Activated T-cell treated with anti-CD3 and anti-CD28 coated beads, Interleukin-2, amount 50 U/mL, for 72 hours (primary cell): Measurements from ENCODE around the gene KCNT1. TPM values are rescaled to one million over a fixed set of nuclear protein-coding genes. Genes with fewer than 3 reads are reported as not detected.

Experiments
- ATAC-seq, 2 donors: fragments of 150-1000 bp; cut with Tn5 transposase; replicated peaks in 1 of 2; 2 replicates each; pipeline ENCODE4 v1.10.0; 2021; ENCODE audit warnings: moderate library complexity in 2 of 2, mild to moderate bottlenecking in 1 of 2
- DNase-seq, 2 donors: peaks; one replicate each; pipeline ENCODE4 v3.0.0; 2021 to 2022; ENCODE audit warnings: mixed read lengths in 1 of 2
- H3K27ac Mint-ChIP-seq: one replicate; pipeline ENCODE4 v1.8.0; 2022; ENCODE audit warnings: mild to moderate bottlenecking, moderate library complexity, mixed read lengths
- H3K27me3 Mint-ChIP-seq: one replicate; pipeline ENCODE4 v1.8.0; 2022; ENCODE audit warnings: low read depth, mixed read lengths
- H3K36me3 Mint-ChIP-seq, 2 donors: one replicate each; pipeline ENCODE4 v1.8.0; 2022; ENCODE audit warnings: mixed read lengths in 2 of 2, mild to moderate bottlenecking in 1 of 2; ENCODE audit not compliant: insufficient read depth in 2 of 2
- H3K4me1 Mint-ChIP-seq: one replicate; pipeline ENCODE4 v1.8.0; 2022; ENCODE audit warnings: low read depth, mixed read lengths
- H3K4me3 Mint-ChIP-seq, 2 donors: one replicate each; pipeline ENCODE4 v1.8.0; 2022; ENCODE audit warnings: mild to moderate bottlenecking in 2 of 2, mixed read lengths in 2 of 2, moderate library complexity in 2 of 2
- H3K9me3 Mint-ChIP-seq, 2 donors: one replicate each; pipeline ENCODE4 v1.8.0; 2022; ENCODE audit warnings: mixed read lengths in 2 of 2
- total RNA-seq, 2 donors: library from RNA; stranded (reverse); gene quantifications; one replicate each; pipeline ENCODE4 v1.2.3, GENCODE V29; 2022

Gene KCNT1
- total RNA-seq, 2 donors from 2014 or later: not detected

DNA sequence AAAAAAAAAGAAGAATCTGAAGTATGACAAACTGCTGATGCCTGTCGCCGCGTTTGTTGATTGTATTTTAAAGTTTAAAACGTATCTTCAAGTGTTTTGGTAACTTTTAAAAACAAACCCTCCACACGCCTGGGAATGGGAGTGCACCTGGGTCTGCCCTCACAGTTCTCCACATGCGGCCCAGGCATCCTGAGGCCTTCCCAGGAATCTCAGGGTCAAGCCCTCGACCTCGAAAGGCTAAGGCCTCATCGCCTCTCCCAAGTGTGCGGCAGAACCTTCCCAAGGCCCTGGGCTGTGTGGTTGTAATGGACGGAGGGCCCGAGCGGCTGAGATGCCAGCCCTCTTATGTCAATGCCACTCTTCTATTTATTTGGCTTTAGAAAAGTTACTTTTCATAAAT, 111.0 kb downstream of the KCNT1 start:
- no peak overlapping the region for H3K4me3 Mint-ChIP-seq
- no peaks in the 10 kb centered on the region for H3K9me3 Mint-ChIP-seq
- DNase-seq: no peak

DNA sequence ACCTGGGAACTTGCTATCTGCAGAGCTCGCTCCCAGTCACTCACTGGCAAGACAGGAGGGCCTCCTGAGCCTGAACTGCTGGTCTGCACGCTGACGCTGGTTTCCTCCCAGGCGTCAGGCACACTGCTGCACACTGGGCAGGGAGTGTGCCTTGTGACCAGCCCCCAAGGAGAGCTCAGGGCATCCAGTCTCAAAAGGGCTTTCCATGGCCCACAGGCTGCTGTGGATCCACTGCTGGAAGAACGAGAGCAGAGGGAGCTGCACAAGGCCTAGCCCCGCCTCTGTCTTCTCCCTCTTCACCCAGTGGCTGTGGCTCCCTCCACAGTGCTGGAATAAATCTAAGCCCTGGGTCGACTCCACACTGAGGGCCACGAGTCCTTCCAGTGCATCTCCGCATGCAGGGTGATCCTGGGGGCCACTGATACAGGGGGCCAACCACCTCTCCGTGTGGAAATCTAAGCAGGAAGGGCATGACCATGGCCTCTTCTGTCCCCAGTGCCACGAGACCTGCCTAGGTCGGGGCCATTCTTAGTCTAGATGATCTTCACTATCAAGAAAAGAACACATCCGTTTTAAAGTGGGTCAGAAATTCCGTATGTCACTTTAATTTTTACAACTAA, 111.8 kb downstream of the KCNT1 start:
- Mint-ChIP-seq H3K9me3 (no peaks in the 10 kb centered on the region), H3K4me1 (no peaks in the 10 kb centered on the region), H3K27ac (no peak overlapping the region), H3K4me3 (no peak overlapping the region), H3K36me3 (peaks cover 0 to 22% of the 10 kb centered on the region in 2 donors), H3K27me3 (no peaks in the 10 kb centered on the region)
- no peak for ATAC-seq
- no peak for DNase-seq

More for the DNA sequence above, 111.0 kb downstream of the KCNT1 start:
- no peak for ATAC-seq
- no peaks in the 10 kb centered on the region for H3K4me1 Mint-ChIP-seq
- peaks cover 0 to 22% of the 10 kb centered on the region in 2 donors for H3K36me3 Mint-ChIP-seq
- H3K27ac Mint-ChIP-seq: no peak overlapping the region
- no peaks in the 10 kb centered on the region for H3K27me3 Mint-ChIP-seq

DNA sequence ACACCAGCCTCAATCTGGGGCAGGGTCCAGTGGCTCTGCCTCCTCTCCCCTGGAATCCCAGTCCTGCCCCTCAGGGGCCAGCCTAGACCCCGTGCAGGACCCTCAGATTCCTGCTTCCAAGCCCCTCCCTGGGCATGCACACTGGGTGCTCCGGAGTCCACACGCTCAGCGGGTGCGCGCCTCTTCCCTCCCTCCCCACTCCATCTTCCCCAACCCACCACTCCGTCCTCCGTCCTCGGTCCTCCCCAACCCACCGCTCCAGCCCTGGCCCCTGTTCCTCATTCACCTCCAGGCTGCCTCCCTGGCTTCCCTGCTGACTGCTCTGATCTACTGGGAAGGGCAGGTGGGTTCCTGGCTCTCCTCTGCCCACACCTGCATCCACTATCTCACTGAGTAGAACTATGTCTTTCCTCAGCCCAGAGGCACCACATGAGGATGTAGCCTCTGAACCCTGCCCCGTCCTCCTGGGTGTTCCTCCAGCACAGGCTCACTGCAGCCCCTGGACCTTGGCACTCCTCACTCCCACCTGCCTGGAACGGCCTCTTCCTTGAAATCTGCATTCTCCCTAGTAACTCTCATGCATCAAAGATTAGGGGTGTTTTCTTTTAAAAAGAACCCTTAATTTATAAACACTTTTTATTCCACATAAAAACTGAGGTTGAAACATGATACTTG, 112.6 kb downstream of the KCNT1 start:
- ATAC-seq (no peak), DNase-seq (no peak)
- no peak overlapping the region for H3K27ac Mint-ChIP-seq
- no peaks in the 10 kb centered on the region for H3K4me1 Mint-ChIP-seq
- no peaks in the 10 kb centered on the region for H3K27me3 Mint-ChIP-seq
- H3K9me3 Mint-ChIP-seq: no peaks in the 10 kb centered on the region
- H3K36me3 Mint-ChIP-seq: peaks cover 0 to 25% of the 10 kb centered on the region in 2 donors
- H3K4me3 Mint-ChIP-seq: no peak overlapping the region

DNA sequence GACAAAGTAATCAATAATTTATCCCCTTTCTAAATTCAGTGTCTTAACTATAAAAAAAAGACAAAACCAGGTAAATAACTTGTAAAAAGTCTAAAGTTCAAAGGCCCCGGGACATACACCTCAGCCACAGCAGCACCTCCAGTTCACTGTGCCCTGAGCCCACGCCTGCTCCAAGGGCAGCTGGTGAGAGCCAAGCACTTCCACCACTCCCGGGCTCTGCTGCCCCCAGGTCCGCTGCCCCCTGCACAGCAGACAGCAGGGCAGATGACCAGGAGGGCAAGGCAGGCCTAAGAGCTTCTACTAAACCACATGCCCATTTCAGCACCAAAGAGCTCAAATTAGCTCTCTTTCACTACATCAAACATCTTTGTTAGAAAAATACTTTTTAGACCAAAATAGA, 113.4 kb downstream of the KCNT1 start:
- peaks cover 0 to 19% of the 10 kb centered on the region in 2 donors for H3K36me3 Mint-ChIP-seq
- DNase-seq (no peak), ATAC-seq (no peak)
- no peaks in the 10 kb centered on the region for H3K27me3 Mint-ChIP-seq
- H3K9me3 Mint-ChIP-seq: no peaks in the 10 kb centered on the region
- no peaks in the 10 kb centered on the region for H3K4me1 Mint-ChIP-seq
- H3K4me3 Mint-ChIP-seq: no peak overlapping the region
- H3K27ac Mint-ChIP-seq: no peak overlapping the region

DNA sequence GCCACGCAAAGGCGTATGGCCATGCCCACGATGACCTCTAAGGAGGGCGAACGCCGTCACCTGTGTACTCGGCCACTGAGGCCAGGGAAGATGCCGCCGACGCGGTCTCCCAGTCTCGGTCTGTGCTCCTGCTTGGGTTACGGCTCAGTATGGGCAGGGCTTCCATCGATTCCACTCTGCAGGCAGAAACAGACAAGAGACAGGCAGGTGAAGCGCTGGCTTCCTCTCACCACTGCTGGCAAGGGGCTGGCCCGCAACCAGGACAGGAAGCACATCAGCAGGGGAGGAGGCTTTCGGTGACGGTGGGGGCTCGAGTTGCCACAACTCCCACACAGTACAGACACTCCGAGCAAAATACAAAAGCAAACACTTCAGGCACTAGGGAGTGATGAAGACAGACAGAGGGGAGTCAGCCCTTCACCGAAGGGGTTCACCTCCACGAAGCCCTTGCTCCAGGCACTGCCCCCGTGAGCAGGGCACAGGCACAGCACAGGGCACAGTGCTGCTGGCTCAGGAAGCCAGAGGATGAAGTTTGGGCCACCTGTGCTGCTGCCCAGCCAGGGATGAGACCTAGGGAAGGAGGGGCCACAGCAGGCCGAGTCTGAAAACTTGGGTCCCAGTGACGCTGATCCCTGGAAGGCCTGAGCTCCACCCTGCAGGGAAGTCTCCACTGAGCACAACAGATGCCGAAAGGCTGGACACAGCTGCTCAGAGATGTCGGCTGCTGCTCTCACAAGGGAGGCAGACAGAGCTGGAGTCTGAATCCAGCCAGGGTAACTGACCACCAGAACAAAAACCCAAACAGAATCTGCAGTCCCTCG, 114.1 kb downstream of the KCNT1 start:
- Mint-ChIP-seq H3K9me3 (no peaks in the 10 kb centered on the region), H3K36me3 (peaks cover 0 to 19% of the 10 kb centered on the region in 2 donors)
- ATAC-seq: peak in 1 of 2 donors; percentile 55

GRCh38 chr9:135816651-135816970, 114.6 kb downstream of the KCNT1 start:
- ATAC-seq (no peak), DNase-seq (no peak)
- Mint-ChIP-seq H3K9me3 (no peaks in the 10 kb centered on the region), H3K4me1 (no peaks in the 10 kb centered on the region), H3K27me3 (no peaks in the 10 kb centered on the region), H3K36me3 (peaks cover 0 to 15% of the 10 kb centered on the region in 2 donors), H3K4me3 (no peak overlapping the region), H3K27ac (no peak overlapping the region)

More for the DNA sequence above, 114.1 kb downstream of the KCNT1 start:
- H3K27me3 Mint-ChIP-seq: no peaks in the 10 kb centered on the region
- no peak overlapping the region for H3K27ac Mint-ChIP-seq
- H3K4me3 Mint-ChIP-seq: no peak overlapping the region
- DNase-seq: peak in 1 of 2 donors; percentile 19
- no peaks in the 10 kb centered on the region for H3K4me1 Mint-ChIP-seq

DNA sequence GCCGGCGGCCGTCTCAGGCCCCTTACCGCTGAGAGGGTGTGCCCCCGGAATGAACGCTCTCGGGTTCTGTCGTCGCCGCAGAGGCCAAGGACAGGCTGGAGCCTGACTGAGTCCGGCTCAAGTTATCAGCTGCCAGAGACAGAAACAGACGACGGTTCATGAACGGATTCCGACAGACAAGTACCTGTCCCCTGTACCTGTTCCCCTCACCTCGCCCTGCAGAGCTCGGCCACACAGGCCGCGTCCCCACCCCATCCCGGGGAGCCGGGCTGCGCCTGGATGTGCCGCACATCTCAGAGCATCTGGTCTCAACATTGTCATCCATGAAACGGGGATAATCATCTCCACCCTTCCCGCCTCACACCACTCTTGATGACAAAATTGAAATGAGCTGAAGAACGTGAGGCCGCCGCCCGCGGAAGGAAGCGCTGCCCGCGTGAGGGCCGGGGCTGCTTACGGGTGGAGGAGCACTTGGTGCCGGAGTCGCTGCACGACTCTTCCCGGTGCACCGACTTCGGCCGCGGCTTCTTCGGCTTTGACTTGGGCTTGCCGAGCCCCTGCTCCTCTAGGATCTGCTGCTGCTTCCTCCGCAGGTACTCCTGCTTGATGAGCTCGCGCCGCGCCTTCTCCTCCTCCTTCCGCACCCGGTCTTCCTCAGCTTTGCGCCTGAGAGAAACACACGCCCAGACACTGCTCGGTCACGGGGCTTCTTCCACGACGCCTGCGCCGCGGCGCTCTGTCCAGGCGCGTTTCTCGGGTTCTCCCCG, 116.1 kb downstream of the KCNT1 start:
- Mint-ChIP-seq H3K27ac (no peak overlapping the region), H3K36me3 (peaks cover 1 to 21% of the 10 kb centered on the region in 2 donors), H3K27me3 (no peaks in the 10 kb centered on the region), H3K4me1 (no peaks in the 10 kb centered on the region), H3K4me3 (no peak overlapping the region), H3K9me3 (no peaks in the 10 kb centered on the region)
- no peak for DNase-seq
- ATAC-seq: no peak

GRCh38 chr9:135818718-135819475, 116.9 kb downstream of the KCNT1 start:
- no peaks in the 10 kb centered on the region for H3K9me3 Mint-ChIP-seq
- H3K27me3 Mint-ChIP-seq: no peaks in the 10 kb centered on the region
- no peak overlapping the region for H3K27ac Mint-ChIP-seq
- no peaks in the 10 kb centered on the region for H3K4me1 Mint-ChIP-seq
- H3K4me3 Mint-ChIP-seq: no peak overlapping the region
- no peak for ATAC-seq
- H3K36me3 Mint-ChIP-seq: peaks cover 1 to 23% of the 10 kb centered on the region in 2 donors
- DNase-seq: no peak

DNA sequence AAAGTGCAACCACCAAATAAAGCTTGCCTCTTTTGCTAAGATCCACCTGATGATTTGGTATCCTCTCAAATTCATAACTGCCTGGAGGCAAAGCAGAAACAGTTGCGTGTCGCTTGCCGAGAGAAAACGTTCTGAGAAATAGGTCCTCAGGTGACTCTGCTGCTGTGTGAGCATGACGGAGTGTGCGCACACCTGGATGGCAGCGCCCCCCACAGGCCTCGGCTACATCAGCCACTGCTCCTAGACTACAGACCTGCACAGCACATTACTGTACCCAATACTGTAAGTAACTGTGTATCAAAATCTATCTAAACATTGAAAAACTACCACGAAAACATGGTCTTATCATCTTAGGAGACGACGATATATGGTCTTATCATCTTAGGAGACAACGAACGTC, 117.9 kb downstream of the KCNT1 start:
- Mint-ChIP-seq H3K36me3 (peaks cover 1 to 25% of the 10 kb centered on the region in 2 donors), H3K9me3 (no peaks in the 10 kb centered on the region), H3K27ac (no peak overlapping the region), H3K27me3 (no peaks in the 10 kb centered on the region), H3K4me1 (peaks cover 5% of the 10 kb centered on the region), H3K4me3 (no peak overlapping the region)
- DNase-seq: no peak
- ATAC-seq: no peak

GRCh38 chr9:135820661-135821060, 118.7 kb downstream of the KCNT1 start:
- DNase-seq (no peak), ATAC-seq (no peak)
- Mint-ChIP-seq H3K4me3 (no peak overlapping the region), H3K36me3 (peaks cover 1 to 27% of the 10 kb centered on the region in 2 donors), H3K4me1 (peaks cover 8% of the 10 kb centered on the region), H3K27ac (no peak overlapping the region), H3K27me3 (no peaks in the 10 kb centered on the region), H3K9me3 (no peaks in the 10 kb centered on the region)

GRCh38 chr9:135821116-135821515, 119.1 kb downstream of the KCNT1 start:
- Mint-ChIP-seq H3K4me1 (peaks cover 8% of the 10 kb centered on the region), H3K36me3 (peaks cover 1 to 27% of the 10 kb centered on the region in 2 donors), H3K4me3 (no peak overlapping the region), H3K27ac (no peak overlapping the region), H3K27me3 (no peaks in the 10 kb centered on the region), H3K9me3 (no peaks in the 10 kb centered on the region)
- ATAC-seq (no peak), DNase-seq (no peak)

DNA sequence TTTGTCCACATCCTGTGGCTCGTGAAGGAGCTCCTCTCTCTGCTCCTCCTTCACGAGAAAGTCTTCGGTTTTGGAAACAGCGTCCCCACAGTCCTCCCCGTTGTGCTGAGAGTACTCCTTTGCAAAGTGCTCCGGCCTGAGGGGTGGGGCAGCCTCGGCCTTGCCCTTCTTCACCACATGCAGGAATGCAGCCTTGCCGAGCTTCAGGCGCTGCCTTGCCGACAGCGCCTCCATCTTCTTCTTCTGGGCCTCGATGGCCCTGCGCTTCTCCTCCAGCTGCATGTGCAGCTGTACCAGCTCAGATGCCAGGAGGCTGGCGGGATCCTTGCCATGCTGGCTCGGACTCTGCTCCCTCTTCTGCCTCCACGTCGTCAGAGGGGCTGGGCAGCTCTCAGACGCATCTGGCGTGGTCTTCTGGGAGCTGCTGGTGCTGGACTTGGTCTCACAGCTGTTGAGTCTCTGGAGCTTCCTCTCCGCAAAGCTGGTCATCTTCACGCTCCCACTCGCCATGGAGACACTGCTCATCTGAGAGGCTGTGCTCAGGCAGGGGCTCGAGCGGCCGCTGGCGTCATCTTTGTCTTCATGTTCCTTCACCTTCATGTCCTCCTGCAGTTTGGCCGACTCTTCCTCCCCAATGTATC, 119.9 kb downstream of the KCNT1 start:
- H3K36me3 Mint-ChIP-seq: peaks cover 1 to 25% of the 10 kb centered on the region in 2 donors

More for the DNA sequence above, 119.9 kb downstream of the KCNT1 start:
- no peak overlapping the region for H3K4me3 Mint-ChIP-seq
- H3K9me3 Mint-ChIP-seq: no peaks in the 10 kb centered on the region
- H3K4me1 Mint-ChIP-seq: peaks cover 8% of the 10 kb centered on the region
- no peak for ATAC-seq
- no peak overlapping the region for H3K27ac Mint-ChIP-seq
- DNase-seq: no peak
- no peaks in the 10 kb centered on the region for H3K27me3 Mint-ChIP-seq
